MV-4-11 (cell line): ENCODE results near the gene CCDC71.

Source experiments
- DNase-seq: peaks from one replicate; lab custom pipeline; 2025; lab: John Stamatoyannopoulos, UW

CCDC71 gene

DNA sequence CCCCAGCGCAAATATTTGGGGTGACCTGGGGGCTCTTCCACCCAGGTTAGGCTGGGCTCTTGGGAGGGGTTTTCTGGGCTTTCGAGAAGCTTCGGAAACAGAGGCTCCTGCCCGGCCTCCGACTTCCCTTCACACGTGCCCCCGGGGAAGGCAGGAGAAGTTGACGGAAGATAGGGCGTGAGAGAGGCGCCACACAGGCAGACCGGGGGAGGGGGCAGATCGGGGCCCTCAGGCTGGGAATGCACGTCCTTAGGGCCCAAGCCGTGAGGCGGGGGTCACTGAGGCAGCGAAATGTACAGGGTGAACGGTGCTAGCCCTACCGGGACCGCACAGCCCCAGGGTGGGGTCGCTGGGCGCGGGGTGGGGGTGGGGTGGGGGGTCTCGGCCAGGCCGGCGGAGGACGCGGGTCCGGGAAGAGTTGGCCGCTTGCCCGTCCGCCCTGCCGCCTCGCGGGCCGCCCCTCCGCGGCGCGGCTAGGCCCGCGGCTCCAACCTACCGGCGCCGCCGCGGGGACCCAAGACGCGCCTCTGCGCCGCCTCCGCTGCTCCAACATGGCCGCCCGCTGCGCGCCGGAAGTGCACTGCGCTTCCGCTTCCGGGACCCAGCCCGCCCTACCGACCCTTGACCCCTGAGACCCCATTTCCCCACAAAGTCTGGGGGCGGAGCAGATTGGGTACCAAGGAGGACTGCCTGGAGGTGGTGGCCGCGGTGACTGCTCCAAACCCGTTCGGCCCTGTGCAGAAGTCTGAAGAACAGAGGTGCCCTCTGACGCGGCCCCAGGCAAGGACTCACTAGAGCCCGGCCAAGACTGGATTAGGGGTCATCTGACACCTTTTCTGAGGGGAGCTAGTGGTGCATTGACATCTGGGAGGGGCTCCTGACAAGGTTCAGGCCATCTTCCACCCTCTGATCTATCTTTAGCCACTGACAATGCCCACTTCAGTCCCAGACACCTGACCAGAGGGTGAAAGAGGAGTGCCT, at the start of gene CCDC71:
CCDC71 (minus strand) TSS at position 561 of the 981 bp plus-strand sequence. CDS start 2,123 bp downstream, outside the sequence.
- DNase-seq = peak; percentile 74

DNA sequence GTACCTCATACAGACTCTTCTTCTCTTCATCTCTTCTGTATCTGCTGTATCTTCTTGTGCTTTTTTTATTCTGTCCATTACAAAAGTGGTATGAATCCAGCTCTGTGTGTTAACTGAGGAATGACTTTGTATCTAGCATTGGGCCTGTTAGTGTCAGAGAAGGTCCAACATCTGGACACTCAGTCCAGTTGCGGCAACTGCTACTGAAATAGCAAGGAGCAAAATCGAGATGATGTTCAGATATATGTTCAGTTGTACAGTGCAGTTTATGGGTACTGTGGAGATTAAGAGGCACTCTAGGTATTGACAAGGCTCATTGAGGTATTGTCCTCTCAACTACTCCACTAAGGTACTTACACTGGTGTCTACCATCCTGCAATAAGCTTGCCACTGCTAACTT, 47.9 kb upstream of the CCDC71 start:
- DNase-seq = no peak

DNA sequence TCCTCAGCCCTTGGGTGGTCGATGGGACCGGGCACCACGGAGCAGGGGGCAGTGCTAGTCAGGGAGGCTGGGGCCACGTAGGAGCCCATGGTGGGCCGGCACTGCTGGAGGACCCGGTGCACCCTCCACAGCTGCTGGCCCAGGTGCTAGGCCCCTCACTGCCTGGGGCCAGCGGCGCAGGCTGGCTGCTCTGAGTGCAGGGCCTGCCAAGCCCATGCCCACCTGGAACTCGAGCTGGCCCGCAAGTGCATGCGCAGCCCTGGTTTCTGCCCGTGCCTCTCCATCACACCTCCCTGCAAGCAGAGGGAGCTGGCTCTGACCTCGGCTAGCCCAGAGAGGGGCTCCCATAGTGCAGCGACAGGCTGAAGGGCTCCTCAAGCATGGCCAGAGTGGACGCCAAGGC, 47.4 kb upstream of the CCDC71 start:
- no peak for DNase-seq

DNA sequence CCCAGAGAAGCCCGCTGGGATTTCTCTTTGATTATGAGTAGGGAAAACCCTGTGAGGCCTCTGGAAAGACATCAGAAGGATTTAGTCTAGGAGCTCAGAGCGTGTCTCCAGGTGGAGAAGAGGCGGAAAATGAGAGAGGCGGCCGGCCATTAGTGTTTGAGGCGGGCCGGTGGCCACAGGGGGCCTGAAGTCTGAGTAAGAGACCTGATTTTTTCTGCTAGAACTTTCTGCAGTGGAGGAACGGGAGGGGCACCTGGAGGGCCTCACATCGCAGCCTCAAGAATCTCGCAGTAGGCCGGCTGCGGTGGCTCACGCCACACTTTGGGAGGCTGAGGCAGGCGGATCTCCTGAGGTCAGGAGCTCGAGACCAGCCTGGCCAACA, 33.8 kb upstream of the CCDC71 start:
- DNase-seq = no peak

DNA sequence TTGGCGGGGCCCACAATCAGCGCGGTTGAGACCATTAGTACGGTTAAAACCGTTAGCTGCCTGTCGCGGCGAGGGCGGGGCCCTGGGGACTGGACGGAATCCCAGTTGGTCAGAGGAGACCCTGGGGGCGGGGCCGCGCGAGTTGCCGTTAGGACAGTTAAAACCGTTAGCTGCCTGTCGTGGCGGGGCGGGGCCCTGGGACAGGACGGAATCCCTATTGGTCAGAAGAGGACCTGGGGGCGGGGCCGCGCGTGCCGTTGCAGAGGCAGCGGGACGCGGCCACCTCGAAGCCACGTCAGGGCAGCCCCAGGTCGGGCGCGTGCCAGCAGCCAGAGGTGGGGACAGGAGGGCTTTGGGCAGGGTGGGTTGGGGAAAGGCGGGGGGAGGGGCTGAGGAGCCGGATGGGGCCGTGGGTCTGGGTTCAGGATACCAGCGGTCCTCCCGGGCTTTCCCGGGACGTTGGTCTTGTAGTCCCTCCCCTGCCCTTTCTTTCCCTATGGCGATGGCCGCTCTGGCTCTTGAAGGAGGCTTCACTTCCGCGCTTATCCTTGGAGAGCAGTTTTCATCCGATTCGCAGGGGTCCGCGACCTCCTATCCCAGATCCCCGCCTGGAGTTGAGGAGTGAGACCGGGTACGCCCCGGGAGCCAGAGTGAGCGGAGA, 33.2 kb upstream of the CCDC71 start:
- no peak for DNase-seq

DNA sequence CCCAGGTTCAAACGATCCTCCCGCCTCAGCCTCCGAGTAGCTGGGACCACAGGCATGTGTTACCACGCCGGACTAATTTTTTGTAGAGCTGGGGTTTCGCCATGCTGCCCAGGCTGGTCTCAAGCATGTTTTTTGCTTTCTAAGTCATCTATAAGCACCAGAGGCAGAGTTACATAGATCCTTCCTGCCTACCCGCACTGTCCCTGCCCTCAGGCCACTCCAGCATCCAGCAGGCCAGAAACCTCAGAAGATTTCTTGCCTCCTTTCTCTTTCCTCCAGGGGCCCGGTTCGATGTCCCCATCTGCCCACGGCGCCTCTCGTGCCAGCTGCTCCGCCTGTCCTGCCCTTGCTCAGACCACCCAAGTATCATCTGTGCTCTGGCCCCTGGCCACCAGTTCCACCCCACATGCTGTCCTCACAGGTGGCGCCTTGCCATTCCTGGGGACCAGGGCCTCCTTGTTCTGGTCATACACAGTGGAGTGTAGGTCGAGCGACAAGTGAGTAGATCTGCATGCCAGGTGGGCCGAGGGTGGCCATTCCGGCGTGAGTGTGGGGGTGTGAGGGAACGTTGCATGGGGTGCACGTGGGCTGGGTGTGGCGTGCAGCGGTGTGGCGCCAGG, 32.6 kb upstream of the CCDC71 start:
- DNase-seq = no peak

DNA sequence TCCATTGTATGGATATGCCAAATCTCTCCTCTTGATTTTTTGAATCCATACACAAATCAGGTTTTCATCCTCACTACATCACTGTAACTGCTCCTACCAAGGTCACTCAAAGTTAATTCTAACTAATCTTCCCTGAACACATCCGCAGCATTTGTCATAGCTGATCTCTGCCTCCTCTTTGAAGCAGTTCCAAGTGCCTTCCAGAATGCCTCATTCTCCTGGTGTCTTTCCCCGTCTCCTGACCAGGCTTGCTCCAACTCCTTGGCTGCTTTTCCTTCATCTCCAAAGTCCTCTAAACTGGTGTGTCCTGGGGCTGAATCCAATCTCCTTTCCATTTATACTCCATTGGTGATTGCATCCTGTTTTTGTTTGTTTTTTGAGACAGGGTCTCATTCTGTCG, 32.0 kb upstream of the CCDC71 start:
- no peak for DNase-seq

DNA sequence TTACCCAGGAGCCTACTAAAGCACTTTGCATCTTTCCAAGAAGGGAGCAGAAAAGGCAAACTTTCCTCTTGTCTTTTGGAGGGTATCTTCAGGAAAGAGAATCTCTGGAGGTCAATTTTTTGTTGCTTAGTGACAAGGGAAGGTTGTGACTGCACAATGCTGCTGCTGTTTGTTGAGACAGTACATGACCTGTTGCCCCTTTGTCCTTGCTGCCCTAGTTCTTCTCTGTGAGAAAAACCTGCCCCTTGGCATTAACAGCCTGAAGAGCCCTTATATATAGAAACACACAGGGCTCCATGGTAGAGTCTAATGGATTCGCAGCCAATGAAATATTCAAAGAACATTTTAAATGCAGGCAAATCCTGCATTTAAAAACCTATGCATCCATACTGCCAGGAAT, 25.6 kb upstream of the CCDC71 start:
- DNase-seq = no peak

DNA sequence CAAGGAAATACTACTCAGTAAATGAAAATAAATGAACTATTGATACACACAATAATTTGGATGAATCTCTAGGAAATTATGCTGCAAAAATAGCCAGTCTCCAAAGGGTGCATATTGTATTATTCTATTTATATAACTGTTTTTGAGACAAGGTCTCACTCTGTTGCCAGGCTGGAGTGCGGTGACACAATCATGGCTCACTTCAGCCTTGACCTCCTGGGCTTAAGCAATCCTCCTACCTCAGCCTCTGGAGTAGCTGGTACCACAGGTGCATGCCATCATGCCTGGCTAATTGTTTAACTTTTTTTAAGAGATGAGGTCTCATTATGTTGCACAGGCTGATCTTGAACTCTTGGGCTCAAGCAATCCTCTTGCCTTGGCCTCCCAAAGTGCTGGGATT, 17.7 kb upstream of the CCDC71 start:
- no peak for DNase-seq

DNA sequence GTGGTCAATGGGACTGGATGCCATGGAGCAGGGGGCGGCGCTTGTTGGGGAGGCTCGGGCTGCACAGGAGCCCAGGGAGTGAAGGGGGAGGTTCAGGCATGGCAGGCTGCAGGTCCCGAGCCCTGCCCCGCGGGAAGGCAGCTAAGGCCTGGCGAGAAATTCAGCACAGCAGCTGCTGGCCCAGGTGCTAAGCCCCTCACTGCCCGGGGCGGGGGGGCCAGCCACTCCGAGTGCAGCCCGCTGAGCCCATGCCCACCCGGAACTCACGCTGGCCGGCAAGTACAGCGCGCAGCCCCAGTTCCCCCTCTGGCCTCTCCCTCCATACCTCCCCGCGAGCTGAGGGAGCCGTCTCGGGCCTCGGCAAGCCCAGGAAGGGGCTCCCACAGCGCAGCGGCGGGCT, 16.6 kb upstream of the CCDC71 start:
- DNase-seq = no peak

DNA sequence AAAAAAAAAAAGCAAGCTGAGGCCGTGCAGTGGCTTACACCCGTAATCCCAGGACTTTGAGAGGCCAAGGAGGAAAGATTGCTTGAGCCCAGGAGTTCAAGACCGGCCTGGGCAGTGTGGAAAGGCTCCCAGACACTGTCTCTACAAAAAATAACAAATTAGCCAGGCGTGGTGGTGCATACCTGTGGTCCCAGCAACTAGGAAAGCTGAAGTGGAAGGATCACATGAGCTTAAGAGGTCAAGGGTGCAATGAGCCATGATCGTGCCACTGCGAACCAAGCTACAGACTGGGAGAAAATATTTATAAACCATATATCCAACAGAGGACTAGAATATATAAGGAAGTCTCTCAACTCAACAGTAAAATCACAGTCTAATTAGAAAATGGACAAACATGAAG, 15.2 kb upstream of the CCDC71 start:
- no peak for DNase-seq

DNA sequence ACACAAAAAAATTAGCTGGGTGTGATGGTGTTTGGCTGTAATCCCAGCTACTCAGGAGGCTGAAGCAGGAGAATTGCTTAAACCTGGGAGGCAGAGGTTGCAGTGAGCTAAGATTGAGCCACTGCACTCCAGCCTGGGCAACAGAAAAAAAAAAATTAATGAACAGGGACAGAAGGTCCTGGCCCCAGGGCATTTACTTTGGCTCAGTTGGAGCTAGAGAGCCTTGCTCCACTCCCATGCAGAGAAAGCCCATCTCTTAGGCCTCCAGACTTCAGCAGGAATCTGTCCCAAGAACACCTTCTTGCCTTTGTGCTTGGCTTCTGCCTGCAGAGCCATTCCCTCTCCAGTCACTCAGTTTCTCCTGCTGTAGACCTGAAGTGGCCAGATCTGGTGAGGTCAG, 14.0 kb upstream of the CCDC71 start:
- no peak for DNase-seq

DNA sequence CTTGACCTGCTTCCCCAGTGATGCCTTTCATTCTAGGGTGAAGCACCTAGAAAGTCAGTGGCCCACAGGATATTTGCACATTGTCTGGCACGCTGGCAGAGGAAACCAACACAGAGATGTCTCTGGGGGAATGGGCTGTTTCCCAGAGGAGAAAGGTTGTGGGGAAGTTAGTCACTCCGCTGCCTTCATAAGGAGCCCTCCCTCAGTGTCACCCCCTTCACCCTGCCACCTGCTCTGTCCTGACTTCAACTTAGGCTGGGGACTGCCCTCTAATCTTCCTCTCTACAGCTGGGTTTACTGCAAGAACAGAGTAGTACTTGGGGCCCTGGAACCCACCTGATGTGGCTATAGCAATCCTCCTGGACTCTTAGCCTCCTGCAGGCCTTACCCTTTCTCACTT, 10.9 kb upstream of the CCDC71 start:
- no peak for DNase-seq

DNA sequence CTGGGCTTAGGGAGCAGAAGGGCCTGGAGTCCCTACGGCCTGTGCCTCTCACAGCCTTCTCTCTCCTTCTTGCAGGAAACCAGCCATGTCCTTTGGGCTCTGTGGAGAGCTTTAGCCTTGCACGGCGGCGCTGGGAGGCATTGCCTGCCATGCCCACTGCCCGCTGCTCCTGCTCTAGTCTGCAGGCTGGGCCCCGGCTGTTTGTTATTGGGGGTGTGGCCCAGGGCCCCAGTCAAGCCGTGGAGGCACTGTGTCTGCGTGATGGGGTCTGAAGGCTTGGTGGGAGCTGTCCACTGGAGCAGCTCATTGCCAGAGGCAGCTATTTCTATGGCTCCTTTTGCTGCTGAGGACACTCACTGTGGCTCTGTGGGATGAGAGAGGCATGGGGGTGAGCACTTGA, 9.4 kb upstream of the CCDC71 start:
- no peak for DNase-seq

DNA sequence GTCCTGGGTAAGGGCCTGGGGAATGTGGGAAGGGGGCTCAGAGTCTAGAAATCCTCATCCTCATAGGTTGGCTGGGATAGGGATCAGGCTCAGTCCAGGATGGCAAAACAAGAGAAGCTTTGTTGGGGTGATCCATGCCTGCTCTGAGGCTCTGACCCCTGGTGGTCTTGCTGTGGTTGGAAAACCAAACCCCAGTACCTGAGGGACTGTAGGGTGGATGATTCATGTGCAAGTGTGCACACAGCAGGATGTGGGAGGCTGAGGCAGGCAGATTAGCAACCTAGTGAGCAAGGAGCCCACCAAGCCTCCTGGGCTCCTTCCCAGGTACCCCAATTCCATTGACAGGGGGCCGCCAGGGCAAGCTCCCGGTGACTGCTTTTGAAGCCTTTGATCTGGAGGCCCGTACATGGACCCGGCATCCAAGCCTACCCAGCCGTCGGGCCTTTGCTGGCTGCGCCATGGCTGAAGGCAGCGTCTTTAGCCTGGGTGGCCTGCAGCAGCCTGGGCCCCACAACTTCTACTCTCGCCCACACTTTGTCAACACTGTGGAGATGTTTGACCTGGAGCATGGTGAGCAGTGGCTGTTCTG, 8.4 kb upstream of the CCDC71 start:
- no peak for DNase-seq

DNA sequence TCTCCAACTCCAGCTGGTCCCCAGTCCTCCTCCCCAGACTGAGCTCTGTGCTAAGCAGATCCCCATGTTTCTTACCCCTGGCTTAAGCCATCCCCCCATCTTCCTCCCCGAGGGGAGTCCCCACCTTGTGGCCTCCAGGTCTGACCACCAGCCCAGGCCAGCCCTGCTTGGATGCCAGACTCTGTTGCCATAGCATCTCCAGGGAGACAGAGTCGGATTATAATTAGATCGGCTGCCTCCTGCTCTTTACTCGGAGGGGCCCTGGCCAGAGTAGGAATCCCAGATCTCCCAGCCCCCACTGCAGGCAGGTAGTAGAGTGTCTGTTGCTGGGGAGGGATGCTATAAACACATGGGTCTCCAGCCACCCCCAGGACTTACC, 7.7 kb upstream of the CCDC71 start:
- DNase-seq = no peak

DNA sequence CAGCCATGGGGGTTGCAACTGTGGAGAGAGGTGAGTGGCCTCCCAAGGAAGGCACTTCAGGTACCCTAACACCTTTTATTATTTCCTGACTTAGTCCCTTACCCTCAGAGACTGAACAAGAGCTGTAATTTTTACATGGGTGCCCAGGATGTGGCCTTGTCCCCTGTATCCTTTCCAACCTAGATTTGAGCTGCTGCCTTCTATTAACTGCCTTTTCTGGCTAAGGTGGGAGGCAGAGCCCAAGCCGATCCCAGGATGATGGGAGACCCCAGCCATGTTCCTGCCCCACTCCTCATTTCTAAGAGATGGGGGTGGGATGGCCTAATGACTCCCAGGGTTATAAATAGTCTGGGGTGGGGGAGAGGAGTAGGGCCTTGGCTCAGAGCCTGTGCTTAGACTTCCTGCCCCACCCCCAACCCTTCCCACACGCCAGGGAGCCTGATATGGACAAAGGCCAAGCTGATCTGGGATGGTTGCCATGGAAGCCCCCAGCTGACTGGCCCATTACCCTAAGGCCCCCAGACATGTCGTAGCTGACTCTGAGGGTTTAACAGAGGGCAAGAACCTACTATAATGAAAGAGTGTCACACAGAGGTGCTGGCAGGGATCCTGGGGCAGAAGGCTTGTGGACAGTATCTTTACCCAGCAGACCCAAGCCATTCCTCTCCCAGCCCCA, 7.1 kb upstream of the CCDC71 start:
- no peak for DNase-seq

DNA sequence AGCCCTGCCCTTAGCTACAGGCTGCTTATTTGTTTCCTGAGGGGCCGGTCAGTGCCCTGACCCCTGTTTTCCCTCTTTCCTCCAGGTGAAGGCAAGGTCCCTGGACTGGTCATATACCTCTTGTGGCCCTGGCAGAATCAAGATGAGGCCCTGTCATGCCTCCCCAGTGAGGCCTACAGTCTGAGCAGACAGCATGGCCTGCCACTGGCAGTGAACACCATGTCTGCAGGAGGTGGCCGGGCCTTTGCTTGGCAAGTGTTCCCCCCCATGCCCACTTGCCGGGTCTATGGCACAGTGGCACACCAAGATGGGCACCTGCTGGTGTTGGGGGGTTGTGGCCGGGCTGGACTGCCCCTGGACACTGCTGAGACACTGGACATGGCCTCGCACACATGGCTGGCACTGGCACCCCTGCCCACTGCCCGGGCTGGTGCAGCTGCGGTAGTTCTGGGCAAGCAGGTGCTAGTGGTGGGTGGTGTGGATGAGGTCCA, 6.5 kb upstream of the CCDC71 start:
- no peak for DNase-seq

DNA sequence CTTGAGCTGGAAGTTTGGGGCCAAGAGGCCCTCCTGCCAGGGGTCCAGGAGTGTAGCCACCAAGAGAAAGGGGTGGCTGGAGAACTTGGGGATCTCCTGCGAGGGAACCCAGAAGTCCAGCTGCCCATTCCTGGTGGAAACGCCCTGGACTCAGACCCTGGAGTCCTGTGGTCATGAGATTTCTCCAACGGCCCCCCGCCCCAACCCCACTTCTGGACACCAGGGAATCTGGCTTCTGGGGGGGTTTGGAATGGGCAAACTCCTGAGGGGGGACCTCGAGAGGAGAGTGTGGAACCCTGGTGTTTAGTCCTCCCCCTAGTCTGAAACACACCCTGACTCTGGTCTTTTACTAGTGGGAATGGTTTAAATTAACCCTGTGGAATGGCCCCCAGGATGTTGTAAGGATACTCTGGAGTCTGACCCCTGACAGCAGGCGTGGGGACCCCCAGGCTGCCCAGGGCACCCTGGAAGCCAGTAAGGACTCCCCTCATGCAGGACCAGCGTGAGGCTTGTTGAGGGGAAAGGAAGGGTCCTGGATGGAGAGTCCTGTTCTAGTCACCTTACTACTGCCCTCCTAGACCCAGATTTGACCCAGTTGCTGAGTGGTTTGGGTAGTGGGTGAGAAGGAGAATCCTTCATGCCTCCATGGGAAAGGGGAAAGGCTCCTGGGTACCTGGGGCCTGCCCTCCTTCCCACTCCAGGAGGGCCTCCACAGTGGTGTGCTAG, 5.8 kb upstream of the CCDC71 start:
- DNase-seq = no peak

DNA sequence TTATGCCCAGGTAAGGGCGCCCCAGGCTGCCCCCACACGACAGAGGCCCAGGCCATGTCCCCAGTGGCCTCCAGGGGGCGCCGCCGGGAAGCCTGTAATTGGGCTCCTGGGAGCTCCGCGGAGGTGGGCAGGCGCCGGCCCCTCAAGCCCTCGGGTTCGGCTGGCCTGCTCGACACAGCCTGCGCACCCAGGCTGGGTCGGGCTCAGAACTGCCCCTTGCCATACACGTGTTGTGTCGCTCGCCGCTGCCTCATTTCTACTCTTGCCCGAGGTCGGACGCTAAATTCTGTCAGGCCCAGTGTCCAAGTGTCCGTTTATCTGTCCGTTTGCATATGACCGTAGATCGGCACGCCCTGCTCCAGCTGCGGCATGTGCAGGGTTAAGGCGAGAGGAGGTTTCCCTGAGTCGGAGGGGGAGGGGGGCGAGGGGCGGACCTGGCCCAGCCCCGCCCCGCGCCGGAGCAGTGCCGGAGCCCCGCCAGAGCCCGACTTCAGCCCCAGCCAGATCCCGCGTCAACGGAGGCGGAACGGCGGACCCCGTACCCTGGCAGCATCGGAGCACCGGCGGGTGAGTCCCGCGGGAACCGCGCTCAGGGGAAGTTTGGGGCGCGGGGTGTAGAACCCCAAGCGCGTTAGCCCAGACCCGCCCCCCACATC, 5.1 kb upstream of the CCDC71 start, which contains the start of gene KLHDC8B:
KLHDC8B (plus strand) TSS at position 480 of the 656 bp plus-strand sequence. CDS start 1,172 bp downstream, outside the sequence.
- peak; percentile 6 for DNase-seq

DNA sequence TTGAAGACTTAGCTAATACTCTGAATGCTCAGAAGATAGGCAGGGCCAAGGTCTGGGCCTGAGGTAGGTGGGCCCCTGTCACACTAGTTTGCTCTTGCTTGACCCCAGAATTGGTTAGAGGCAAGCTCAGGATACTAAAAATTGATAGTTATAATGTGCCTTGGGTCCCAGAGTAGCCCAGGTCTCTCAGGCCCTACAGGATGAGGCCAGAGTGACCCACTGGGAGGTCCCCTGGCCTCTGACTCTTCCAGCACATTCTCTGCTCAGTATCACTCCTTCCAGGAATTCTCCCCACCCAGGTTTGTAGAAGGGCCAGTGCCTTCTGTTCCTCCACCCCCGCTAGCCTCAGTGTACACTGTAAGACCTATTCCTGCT, 4.6 kb upstream of the CCDC71 start:
- DNase-seq = no peak
